Activated CD4-positive, alpha-beta T cell treated with anti-CD3 and anti-CD28 coated beads for 36 hours (primary cell): ENCODE results near the gene CCNJL. TPM values are rescaled to one million over a fixed set of nuclear protein-coding genes. Genes with fewer than 3 reads are reported as not detected.

Experiments
- ATAC-seq: fragments of 200-7000 bp; cut with Tn5 transposase; one replicate; pipeline ENCODE4 v1.10.0; 2021; ENCODE audit warnings: mild to moderate bottlenecking, moderate library complexity
- CTCF ChIA-PET: fragments of 350-600 bp; sonication (Branson Sonifier 250); formaldehyde crosslinking; loops from one replicate; lab custom pipeline; 2021; ENCODE audit warnings: antibody characterized with exemption; lab: Charles Lee
- POLR2A ChIA-PET: fragments of 350-600 bp; sonication (Branson Sonifier 250); formaldehyde crosslinking; loops from one replicate; lab custom pipeline; 2021; ENCODE audit warnings: antibody characterized with exemption, inconsistent platforms; lab: Charles Lee
- DNase-seq: peaks from one replicate; pipeline ENCODE4 v3.0.0-alpha.2; 2020
- H3K27ac Mint-ChIP-seq: one replicate; pipeline ENCODE4 v1.8.0; 2021; ENCODE audit warnings: mixed read lengths
- H3K27me3 Mint-ChIP-seq: one replicate; pipeline ENCODE4 v1.8.0; 2021; ENCODE audit warnings: mixed read lengths
- H3K36me3 Mint-ChIP-seq: one replicate; pipeline ENCODE4 v1.8.0; 2021; ENCODE audit warnings: low read depth, mixed read lengths
- H3K4me1 Mint-ChIP-seq: one replicate; pipeline ENCODE4 v1.8.0; 2021; ENCODE audit warnings: mixed read lengths
- H3K4me3 Mint-ChIP-seq: one replicate; pipeline ENCODE4 v1.8.0; 2021; ENCODE audit warnings: mild to moderate bottlenecking, moderate library complexity, mixed read lengths
- H3K9me3 Mint-ChIP-seq: one replicate; pipeline ENCODE4 v1.8.0; 2021; ENCODE audit warnings: low read depth, mixed read lengths
- intact Hi-C, 2 experiments: fragments of 100-400 bp; cut with DNase I in 1 of 2; cut with micrococcal nuclease in 1 of 2; formaldehyde crosslinking; loops; one replicate each; pipeline versions ENCODE4 v1.14.2 to v1.15.1; 2022 to 2024; cut with DNase I, micrococcal nuclease
- total RNA-seq, 2 experiments: library from RNA; stranded (reverse); gene quantifications; one replicate each; pipeline ENCODE4 v1.2.3, GENCODE V29; 2021

Gene CCNJL
- total RNA-seq, 2 experiments from 2014 or later, result not detected

- intact Hi-C loops, result no loop called here
- Mint-ChIP-seq H3K27ac (peak overlapping the region; percentile 51), H3K4me1 (peaks cover 4% of the 10 kb centered on the region), H3K27me3 (no peaks in the 10 kb centered on the region), H3K9me3 (no peaks in the 10 kb centered on the region), H3K4me3 (no peak overlapping the region), H3K36me3 (no peaks in the 10 kb centered on the region)
- ATAC-seq (peak; percentile 71), DNase-seq (peak; percentile 32)
- CTCF ChIA-PET, result interaction anchor here (0.6 kb wide), 1 partner anchor 192 kb away, joined by 3 read pairs; no protein-coding TSS in a partner anchor
- POLR2A ChIA-PET, result no interaction called here
Observed at GRCh38 chr5:160271396-160271795, 41.0 kb downstream of the CCNJL start.

GRCh38 chr5:160270704-160271103 is 41.7 kb downstream of the CCNJL start:
- CTCF ChIA-PET, result no interaction called here
- ATAC-seq (no peak), DNase-seq (no peak)
- Mint-ChIP-seq H3K36me3 (no peaks in the 10 kb centered on the region), H3K9me3 (no peaks in the 10 kb centered on the region), H3K27me3 (no peaks in the 10 kb centered on the region), H3K4me3 (no peak overlapping the region), H3K4me1 (peaks cover 4% of the 10 kb centered on the region), H3K27ac (no peak overlapping the region)
- POLR2A ChIA-PET, result no interaction called here
- intact Hi-C loops, result no loop called here

DNA sequence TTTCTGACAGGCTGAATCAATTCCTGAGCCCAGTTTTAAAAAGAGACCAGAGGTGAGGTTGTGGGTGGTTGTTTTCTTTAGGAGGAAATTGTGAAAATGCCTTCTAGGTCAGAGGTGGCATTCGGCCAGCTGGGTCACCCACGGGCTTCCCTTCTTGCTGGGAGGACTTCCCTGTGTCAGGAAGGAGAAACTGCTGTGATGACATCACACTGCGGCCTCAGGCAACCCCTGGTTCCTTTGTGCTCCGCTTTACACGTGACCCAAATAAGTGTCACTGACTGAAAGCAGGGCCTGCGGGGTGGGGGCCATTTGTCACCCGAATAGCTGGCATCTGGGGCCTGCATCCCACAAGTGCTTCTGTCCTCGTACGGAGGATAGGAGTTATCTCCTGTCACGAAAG is 43.3 kb downstream of the CCNJL start:
- Mint-ChIP-seq H3K4me1 (peaks cover 4% of the 10 kb centered on the region), H3K36me3 (no peaks in the 10 kb centered on the region), H3K4me3 (no peak overlapping the region), H3K27ac (no peak overlapping the region), H3K27me3 (no peaks in the 10 kb centered on the region), H3K9me3 (no peaks in the 10 kb centered on the region)
- peak; percentile 13 for DNase-seq
- ATAC-seq, result no peak
- CTCF ChIA-PET, result no interaction called here
- intact Hi-C loops, result no loop called here
- POLR2A ChIA-PET, result no interaction called here

GRCh38 chr5:160268121-160268520 is 44.2 kb downstream of the CCNJL start:
- peaks cover 4% of the 10 kb centered on the region for H3K4me1 Mint-ChIP-seq
- intact Hi-C loops, result no loop called here
- POLR2A ChIA-PET, result no interaction called here
- H3K27ac Mint-ChIP-seq, result no peak overlapping the region
- DNase-seq (no peak), ATAC-seq (no peak)
- H3K4me3 Mint-ChIP-seq, result no peak overlapping the region
- CTCF ChIA-PET, result no interaction called here
- H3K36me3 Mint-ChIP-seq, result no peaks in the 10 kb centered on the region
- no peaks in the 10 kb centered on the region for H3K9me3 Mint-ChIP-seq
- H3K27me3 Mint-ChIP-seq, result peaks cover 3% of the 10 kb centered on the region

DNA sequence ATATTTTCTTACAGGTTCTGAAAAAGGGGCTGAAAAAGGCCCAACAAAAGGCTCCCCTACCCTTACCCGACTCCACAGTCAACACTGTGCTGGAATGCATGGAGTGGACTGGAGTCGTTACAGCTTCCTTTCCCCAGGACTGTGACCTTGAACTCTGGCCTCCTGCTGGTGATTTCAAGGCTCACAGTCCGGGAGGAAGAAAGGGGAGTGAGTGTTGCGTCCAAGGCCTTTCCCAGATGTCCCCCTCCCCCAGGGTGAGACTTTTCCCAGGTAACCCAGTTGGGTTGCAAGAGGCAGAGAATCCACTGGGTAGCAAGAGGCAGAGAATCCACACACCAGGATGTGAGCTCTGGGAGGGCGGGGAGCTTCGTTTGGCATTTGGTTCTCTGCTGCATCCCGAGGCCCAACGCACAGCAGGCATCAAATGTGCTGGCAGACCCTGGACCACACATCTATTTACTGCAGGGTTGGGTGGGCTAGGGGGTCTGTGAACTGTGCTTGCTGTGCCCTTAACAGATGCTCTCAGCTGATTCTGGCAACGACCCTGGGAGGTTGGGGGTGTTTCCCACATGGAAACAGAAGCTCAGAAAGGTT is 45.5 kb downstream of the CCNJL start:
- H3K4me1 Mint-ChIP-seq, result peaks cover 4% of the 10 kb centered on the region
- CTCF ChIA-PET, result interaction anchor here (0.8 to 1.1 kb wide), 2 partner anchors 16 to 245 kb away, joined by 3 to 5 read pairs; no protein-coding TSS in a partner anchor
- no peaks in the 10 kb centered on the region for H3K36me3 Mint-ChIP-seq
- H3K27me3 Mint-ChIP-seq, result peaks cover 3% of the 10 kb centered on the region
- POLR2A ChIA-PET, result no interaction called here
- no peaks in the 10 kb centered on the region for H3K9me3 Mint-ChIP-seq
- no peak for DNase-seq
- ATAC-seq, result no peak
- H3K27ac Mint-ChIP-seq, result no peak overlapping the region
- intact Hi-C loops, result no loop called here
- no peak overlapping the region for H3K4me3 Mint-ChIP-seq

GRCh38 chr5:160266044-160266443 is 46.3 kb downstream of the CCNJL start:
- ChIA-PET CTCF (interaction anchor here (0.7 kb wide), 1 partner anchor 79 kb away, joined by 4 read pairs; no protein-coding TSS in a partner anchor), POLR2A (no interaction called here)
- no peak overlapping the region for H3K4me3 Mint-ChIP-seq
- peaks cover 3% of the 10 kb centered on the region for H3K27me3 Mint-ChIP-seq
- ATAC-seq (no peak), DNase-seq (no peak)
- H3K4me1 Mint-ChIP-seq, result no peaks in the 10 kb centered on the region
- H3K27ac Mint-ChIP-seq, result no peak overlapping the region
- no peaks in the 10 kb centered on the region for H3K9me3 Mint-ChIP-seq
- intact Hi-C loops, result no loop called here
- no peaks in the 10 kb centered on the region for H3K36me3 Mint-ChIP-seq

- H3K36me3 Mint-ChIP-seq, result no peaks in the 10 kb centered on the region
- H3K27me3 Mint-ChIP-seq, result peaks cover 3% of the 10 kb centered on the region
- no peaks in the 10 kb centered on the region for H3K9me3 Mint-ChIP-seq
- intact Hi-C loops, result no loop called here
- DNase-seq, result no peak
- no peak overlapping the region for H3K4me3 Mint-ChIP-seq
- ATAC-seq, result no peak
- no peak overlapping the region for H3K27ac Mint-ChIP-seq
- CTCF ChIA-PET, result interaction anchor here (0.6 kb wide), 1 partner anchor 1364 kb away, joined by 4 read pairs; no protein-coding TSS in a partner anchor
- no peaks in the 10 kb centered on the region for H3K4me1 Mint-ChIP-seq
- POLR2A ChIA-PET, result no interaction called here
Observed at GRCh38 chr5:160263326-160263855, 49.0 kb downstream of the CCNJL start.

DNA sequence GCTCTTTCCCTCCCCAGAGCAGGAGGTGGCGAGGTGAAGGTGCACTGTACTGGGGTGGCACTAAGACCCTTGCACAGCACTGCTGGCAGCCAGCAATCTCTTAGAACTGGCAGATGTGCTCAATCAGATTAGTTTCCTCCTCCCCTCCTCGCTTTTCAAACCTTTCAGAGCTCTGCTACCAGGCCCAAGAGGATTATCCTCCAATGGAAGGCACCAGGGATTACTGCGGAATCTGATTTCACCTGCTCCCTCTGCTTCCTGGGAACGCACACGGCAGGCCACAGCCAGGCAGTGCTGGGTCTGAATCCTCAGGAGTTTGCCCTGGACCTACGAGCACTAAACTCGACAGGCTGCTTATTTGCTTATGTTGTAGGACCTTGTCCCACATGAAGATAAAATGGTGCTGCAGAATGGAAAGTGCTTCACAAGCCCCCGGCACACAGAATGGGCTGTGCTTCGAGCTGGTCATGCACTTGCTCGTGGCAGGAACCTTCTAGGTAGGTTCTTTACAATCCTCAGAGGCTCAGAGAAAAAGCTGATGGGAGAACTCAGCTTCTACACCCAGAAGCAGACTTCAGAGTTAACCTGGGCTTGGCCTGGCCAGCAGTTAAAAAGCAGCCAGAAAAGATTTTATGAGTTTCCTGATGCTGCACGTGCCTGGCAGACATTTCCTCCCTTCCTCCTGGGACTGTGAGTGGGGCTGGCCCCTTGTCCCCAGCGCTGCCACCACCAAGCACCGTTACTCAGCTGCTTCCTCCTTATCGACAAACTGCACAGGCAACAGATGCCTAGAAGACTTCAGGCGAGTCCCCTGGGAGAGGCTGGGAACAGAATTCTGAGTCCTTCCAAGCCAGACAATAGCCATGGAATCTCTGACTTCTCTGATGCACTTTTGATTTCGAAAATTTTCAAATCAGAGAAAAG is 50.0 kb downstream of the CCNJL start:
- Mint-ChIP-seq H3K27ac (no peak overlapping the region), H3K27me3 (peaks cover 3% of the 10 kb centered on the region), H3K36me3 (no peaks in the 10 kb centered on the region), H3K4me1 (no peaks in the 10 kb centered on the region), H3K9me3 (no peaks in the 10 kb centered on the region), H3K4me3 (no peak overlapping the region)
- no peak for DNase-seq
- no peak for ATAC-seq
- intact Hi-C loops, result no loop called here
- ChIA-PET CTCF (interaction anchor here (0.7 to 0.8 kb wide), 3 partner anchors 32 to 86 kb away, joined by 3 read pairs; no protein-coding TSS in a partner anchor), POLR2A (no interaction called here)

GRCh38 chr5:160260881-160261815 is 51.2 kb downstream of the CCNJL start:
- peaks cover 3% of the 10 kb centered on the region for H3K27me3 Mint-ChIP-seq
- H3K36me3 Mint-ChIP-seq, result no peaks in the 10 kb centered on the region
- H3K9me3 Mint-ChIP-seq, result no peaks in the 10 kb centered on the region
- intact Hi-C loops, result no loop called here
- POLR2A ChIA-PET, result no interaction called here
- H3K4me1 Mint-ChIP-seq, result no peaks in the 10 kb centered on the region
- no peak overlapping the region for H3K4me3 Mint-ChIP-seq
- no peak for DNase-seq
- peak; percentile 26 for ATAC-seq
- H3K27ac Mint-ChIP-seq, result no peak overlapping the region
- CTCF ChIA-PET, result interaction anchor here (0.7 to 0.8 kb wide), 3 partner anchors 29 to 91 kb away, joined by 3 to 4 read pairs (median 3); no protein-coding TSS in a partner anchor

DNA sequence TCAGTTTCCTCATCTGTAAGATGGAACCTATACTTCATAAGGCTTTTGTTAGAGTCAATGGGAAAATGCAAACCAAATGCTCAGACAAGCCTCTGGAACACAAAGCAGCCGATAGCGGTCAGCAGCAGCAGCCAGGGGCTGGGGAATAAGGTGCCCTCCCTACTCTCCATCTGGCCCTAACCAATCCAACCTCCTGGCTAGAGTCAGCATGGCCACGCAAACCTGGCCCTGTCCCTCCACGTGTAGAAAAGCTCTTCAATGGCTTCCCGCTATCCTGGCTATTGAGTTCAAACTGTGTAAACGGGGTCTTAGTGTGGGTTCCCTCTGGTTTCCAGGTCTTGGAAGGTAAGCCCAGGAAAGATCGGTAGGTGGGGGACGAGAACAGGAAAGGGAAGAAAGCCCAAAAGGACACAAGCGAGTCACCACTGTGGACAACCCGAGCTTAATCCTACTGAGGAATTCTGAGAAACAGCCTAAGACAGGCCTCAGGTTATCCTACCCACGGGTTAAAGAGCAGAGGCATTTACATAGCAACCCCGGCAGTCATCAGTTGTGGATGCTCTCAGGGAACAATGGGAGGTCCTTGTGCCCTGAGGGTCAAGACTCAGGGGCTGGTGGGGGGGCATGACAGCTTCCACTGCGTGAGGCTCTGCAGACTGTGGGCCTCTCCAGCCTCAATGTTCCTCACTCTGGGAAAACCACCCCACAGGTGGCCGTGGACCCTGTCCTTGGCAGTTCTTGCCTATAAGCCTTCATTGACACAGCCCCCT is 52.2 kb downstream of the CCNJL start:
- no peaks in the 10 kb centered on the region for H3K9me3 Mint-ChIP-seq
- CTCF ChIA-PET, result no interaction called here

More for the DNA sequence above, 52.2 kb downstream of the CCNJL start:
- ATAC-seq (no peak), DNase-seq (no peak)
- POLR2A ChIA-PET, result no interaction called here
- H3K4me3 Mint-ChIP-seq, result no peak overlapping the region
- no peaks in the 10 kb centered on the region for H3K4me1 Mint-ChIP-seq
- peaks cover 3% of the 10 kb centered on the region for H3K27me3 Mint-ChIP-seq
- no peaks in the 10 kb centered on the region for H3K36me3 Mint-ChIP-seq
- intact Hi-C loops, result no loop called here
- no peak overlapping the region for H3K27ac Mint-ChIP-seq
